MM.1S (cell line): ENCODE results near the gene GPR61.

Source experiments
- DNase-seq: peaks from one replicate; pipeline ENCODE4 v3.0.0-alpha.2; 2015
- H2AFZ ChIP-seq: fragments of 300-600 bp; sonication (generic); 2 replicates; pipeline ENCODE4 v1.6.0; 2016; ENCODE audit warnings: antibody characterized with exemption, low read length
- H3F3A ChIP-seq: fragments of 300-600 bp; sonication (generic); 2 replicates; pipeline ENCODE4 v1.6.1; 2016; ENCODE audit warnings: mild to moderate bottlenecking, antibody characterized with exemption, low read length, moderate library complexity, mixed read lengths; ENCODE audit not compliant: insufficient read depth
- H3K27ac ChIP-seq: fragments of 300-600 bp; sonication (generic); 2 replicates; pipeline ENCODE4 v1.5.1; 2016; ENCODE audit warnings: mild to moderate bottlenecking, low read length
- H3K27me3 ChIP-seq: fragments of 300-600 bp; sonication (generic); replicated peaks from 2 replicates; pipeline ENCODE4 v1.6.0; 2016; ENCODE audit warnings: low read length; ENCODE audit not compliant: insufficient read depth
- H3K36me3 ChIP-seq: fragments of 300-600 bp; sonication (generic); replicated peaks from 2 replicates; pipeline ENCODE4 v1.6.1; 2016; ENCODE audit warnings: mild to moderate bottlenecking, low read length, mixed read lengths; ENCODE audit not compliant: insufficient read depth
- H3K4me1 ChIP-seq: fragments of 300-600 bp; sonication (generic); 2 replicates; pipeline ENCODE4 v1.6.1; 2016; ENCODE audit warnings: low read length, mixed read lengths
- H3K4me2 ChIP-seq: fragments of 300-600 bp; sonication (generic); 2 replicates; pipeline ENCODE4 v1.6.0; 2016; ENCODE audit warnings: low read depth, low read length
- H3K4me3 ChIP-seq: fragments of 300-600 bp; sonication (generic); 2 replicates; pipeline ENCODE4 v1.5.1; 2016; ENCODE audit warnings: low read length, mixed read lengths
- H3K79me2 ChIP-seq: fragments of 300-600 bp; sonication (generic); 2 replicates; pipeline ENCODE4 v1.6.1; 2016; ENCODE audit warnings: mixed run types, low read length, mixed read lengths
- H3K9ac ChIP-seq: fragments of 300-600 bp; sonication (generic); 2 replicates; pipeline ENCODE4 v1.6.1; 2016; ENCODE audit warnings: low read length, mixed read lengths
- H3K9me2 ChIP-seq: fragments of 300-600 bp; sonication (generic); replicated peaks from 2 replicates; pipeline ENCODE4 v1.6.1; 2016; ENCODE audit warnings: mild to moderate bottlenecking, low read length, mixed read lengths; ENCODE audit not compliant: insufficient read depth
- H3K9me3 ChIP-seq: fragments of 300-600 bp; sonication (generic); replicated peaks from 2 replicates; pipeline ENCODE4 v1.6.1; 2016; ENCODE audit warnings: mild to moderate bottlenecking, low read length, mixed read lengths; ENCODE audit not compliant: insufficient read depth
- H4K20me1 ChIP-seq: fragments of 300-600 bp; sonication (generic); 2 replicates; pipeline ENCODE4 v1.6.1; 2016; ENCODE audit warnings: mild to moderate bottlenecking, low read length, moderate library complexity, mixed read lengths; ENCODE audit not compliant: insufficient read depth
- EZH2 ChIP-seq: fragments of 300-600 bp; sonication (generic); optimal IDR thresholded peaks from 2 replicates; pipeline ENCODE3; 2017; ENCODE audit warnings: low read depth, mild to moderate bottlenecking, antibody characterized with exemption, low read length, mixed read lengths
- EZH2phosphoT487 ChIP-seq: fragments of 300-600 bp; sonication (generic); IDR thresholded peaks from 2 replicates; pipeline ENCODE4 v1.6.1; 2018; ENCODE audit warnings: antibody characterized with exemption, low read length
- TF ChIP-seq, protein P1 (sequence below): fragments of 300-600 bp; sonication (generic); IDR thresholded peaks from 2 replicates; pipeline ENCODE4 v1.5.1; 2016; ENCODE audit warnings: antibody characterized with exemption, low read length, mixed read lengths

GPR61 gene

DNA sequence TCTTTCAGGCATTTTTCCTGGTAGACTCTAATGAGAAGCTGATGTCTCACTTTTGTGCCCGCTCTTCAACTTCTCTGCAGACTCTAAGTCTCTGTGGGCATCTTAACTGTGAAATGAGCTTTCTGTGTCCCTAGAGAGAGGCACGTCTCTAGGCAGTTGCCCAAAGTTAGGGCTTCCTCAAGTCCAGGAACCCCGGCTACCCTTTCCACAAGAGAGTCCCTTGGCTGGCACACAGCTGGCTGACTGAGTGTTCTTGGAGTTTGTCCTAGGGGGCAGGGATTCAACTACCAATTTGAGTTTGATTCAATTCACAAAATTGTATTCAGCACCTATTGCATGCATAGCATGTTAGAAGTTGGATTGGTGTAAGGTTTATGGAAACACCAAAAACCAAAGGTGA is 1.4 kb downstream of the GPR61 start:
- H2AFZ ChIP-seq, result no peak overlapping the region

DNA sequence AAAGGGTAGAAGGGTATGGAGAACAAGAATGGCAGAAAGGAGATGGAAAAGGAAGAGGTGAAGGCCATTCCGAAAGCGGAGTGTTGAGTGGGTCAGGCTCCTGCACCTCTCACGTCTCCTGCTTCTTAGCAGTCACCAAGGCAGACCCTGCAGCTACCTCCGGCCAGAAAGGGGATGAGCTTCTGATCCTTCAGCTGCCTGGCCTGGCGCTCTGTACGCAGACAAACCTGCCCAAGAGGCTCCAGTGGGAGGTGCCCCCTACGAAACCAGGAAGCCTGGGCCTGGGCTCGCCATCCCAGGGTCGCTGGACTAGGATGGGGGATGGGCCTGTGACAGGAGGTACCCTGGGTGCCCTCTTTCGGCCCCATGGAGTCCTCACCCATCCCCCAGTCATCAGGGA is 3.0 kb downstream of the GPR61 start:
- H3K27ac ChIP-seq, result no peak overlapping the region
- peaks cover 6% of the 10 kb centered on the region for H3F3A ChIP-seq
- no peak for TF ChIP-seq EZH2
- TF ChIP-seq, protein P1, sequence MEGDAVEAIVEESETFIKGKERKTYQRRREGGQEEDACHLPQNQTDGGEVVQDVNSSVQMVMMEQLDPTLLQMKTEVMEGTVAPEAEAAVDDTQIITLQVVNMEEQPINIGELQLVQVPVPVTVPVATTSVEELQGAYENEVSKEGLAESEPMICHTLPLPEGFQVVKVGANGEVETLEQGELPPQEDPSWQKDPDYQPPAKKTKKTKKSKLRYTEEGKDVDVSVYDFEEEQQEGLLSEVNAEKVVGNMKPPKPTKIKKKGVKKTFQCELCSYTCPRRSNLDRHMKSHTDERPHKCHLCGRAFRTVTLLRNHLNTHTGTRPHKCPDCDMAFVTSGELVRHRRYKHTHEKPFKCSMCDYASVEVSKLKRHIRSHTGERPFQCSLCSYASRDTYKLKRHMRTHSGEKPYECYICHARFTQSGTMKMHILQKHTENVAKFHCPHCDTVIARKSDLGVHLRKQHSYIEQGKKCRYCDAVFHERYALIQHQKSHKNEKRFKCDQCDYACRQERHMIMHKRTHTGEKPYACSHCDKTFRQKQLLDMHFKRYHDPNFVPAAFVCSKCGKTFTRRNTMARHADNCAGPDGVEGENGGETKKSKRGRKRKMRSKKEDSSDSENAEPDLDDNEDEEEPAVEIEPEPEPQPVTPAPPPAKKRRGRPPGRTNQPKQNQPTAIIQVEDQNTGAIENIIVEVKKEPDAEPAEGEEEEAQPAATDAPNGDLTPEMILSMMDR, result no peak
- TF ChIP-seq EZH2phosphoT487, result no peak
- H3K9me3 ChIP-seq, result no peaks in the 10 kb centered on the region
- no peaks in the 10 kb centered on the region for H3K9me2 ChIP-seq
- DNase-seq, result no peak
- H3K79me2 ChIP-seq, result peaks cover 11% of the 10 kb centered on the region
- no peak overlapping the region for H3K9ac ChIP-seq
- no peaks in the 10 kb centered on the region for H3K27me3 ChIP-seq
- no peaks in the 10 kb centered on the region for H3K36me3 ChIP-seq
- no peak overlapping the region for H2AFZ ChIP-seq
- H3K4me2 ChIP-seq, result no peak overlapping the region
- no peak overlapping the region for H3K4me3 ChIP-seq
- peaks cover 6% of the 10 kb centered on the region; the same call in 1 of the 2 replicates for H3K4me1 ChIP-seq
- H4K20me1 ChIP-seq, result no peaks in the 10 kb centered on the region

More for the DNA sequence above, 1.4 kb downstream of the GPR61 start:
- Histone ChIP-seq H3K79me2 (no peaks in the 10 kb centered on the region), H3K36me3 (no peaks in the 10 kb centered on the region), H3K9ac (no peak overlapping the region), H3K9me2 (no peaks in the 10 kb centered on the region), H3K27ac (no peak overlapping the region), H3F3A (no peaks in the 10 kb centered on the region), H3K9me3 (no peaks in the 10 kb centered on the region), H3K4me3 (no peak overlapping the region), H3K27me3 (no peaks in the 10 kb centered on the region), H3K4me1 (no peaks in the 10 kb centered on the region), H4K20me1 (no peaks in the 10 kb centered on the region), H3K4me2 (no peak overlapping the region)
- DNase-seq, result no peak
- TF ChIP-seq, protein P1, result no peak
- TF ChIP-seq EZH2phosphoT487 (no peak), EZH2 (no peak)

DNA sequence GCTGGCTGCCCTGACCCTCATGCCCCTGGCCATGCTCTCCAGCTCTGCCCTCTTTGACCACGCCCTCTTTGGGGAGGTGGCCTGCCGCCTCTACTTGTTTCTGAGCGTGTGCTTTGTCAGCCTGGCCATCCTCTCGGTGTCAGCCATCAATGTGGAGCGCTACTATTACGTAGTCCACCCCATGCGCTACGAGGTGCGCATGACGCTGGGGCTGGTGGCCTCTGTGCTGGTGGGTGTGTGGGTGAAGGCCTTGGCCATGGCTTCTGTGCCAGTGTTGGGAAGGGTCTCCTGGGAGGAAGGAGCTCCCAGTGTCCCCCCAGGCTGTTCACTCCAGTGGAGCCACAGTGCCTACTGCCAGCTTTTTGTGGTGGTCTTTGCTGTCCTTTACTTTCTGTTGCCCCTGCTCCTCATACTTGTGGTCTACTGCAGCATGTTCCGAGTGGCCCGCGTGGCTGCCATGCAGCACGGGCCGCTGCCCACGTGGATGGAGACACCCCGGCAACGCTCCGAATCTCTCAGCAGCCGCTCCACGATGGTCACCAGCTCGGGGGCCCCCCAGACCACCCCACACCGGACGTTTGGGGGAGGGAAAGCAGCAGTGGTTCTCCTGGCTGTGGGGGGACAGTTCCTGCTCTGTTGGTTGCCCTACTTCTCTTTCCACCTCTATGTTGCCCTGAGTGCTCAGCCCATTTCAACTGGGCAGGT is 3.8 kb downstream of the GPR61 start:
- H3K9ac ChIP-seq, result no peak overlapping the region
- TF ChIP-seq EZH2, result no peak
- no peaks in the 10 kb centered on the region for H3K36me3 ChIP-seq
- H3K4me2 ChIP-seq, result no peak overlapping the region
- peaks cover 12% of the 10 kb centered on the region for H3K79me2 ChIP-seq
- DNase-seq, result no peak
- H3K27me3 ChIP-seq, result no peaks in the 10 kb centered on the region
- H3K9me2 ChIP-seq, result no peaks in the 10 kb centered on the region
- no peak overlapping the region for H3K27ac ChIP-seq
- H3K4me3 ChIP-seq, result no peak overlapping the region
- H4K20me1 ChIP-seq, result no peaks in the 10 kb centered on the region
- no peaks in the 10 kb centered on the region for H3K9me3 ChIP-seq
- H2AFZ ChIP-seq, result no peak overlapping the region
- H3F3A ChIP-seq, result peaks cover 12% of the 10 kb centered on the region
- peaks cover 6% of the 10 kb centered on the region; the same call in 1 of the 2 replicates for H3K4me1 ChIP-seq
